22Rv1 (cell line): ENCODE measurements around the gene GAB2.

Source experiments
- H3K27ac ChIP-seq: fragments of 450-650 bp; 2 replicates; pipeline ENCODE4 v1.5.1; 2017
- ZFX ChIP-seq: fragments of 450-650 bp; IDR thresholded peaks from 2 replicates; pipeline ENCODE4 v1.6.1; 2017; ENCODE audit warnings: antibody characterized with exemption, borderline replicate concordance
- TF ChIP-seq, protein P1 (sequence below): fragments of 450-650 bp; IDR thresholded peaks from 2 replicates; pipeline ENCODE4 v1.5.1; 2017; ENCODE audit warnings: mild to moderate bottlenecking

Gene GAB2

DNA sequence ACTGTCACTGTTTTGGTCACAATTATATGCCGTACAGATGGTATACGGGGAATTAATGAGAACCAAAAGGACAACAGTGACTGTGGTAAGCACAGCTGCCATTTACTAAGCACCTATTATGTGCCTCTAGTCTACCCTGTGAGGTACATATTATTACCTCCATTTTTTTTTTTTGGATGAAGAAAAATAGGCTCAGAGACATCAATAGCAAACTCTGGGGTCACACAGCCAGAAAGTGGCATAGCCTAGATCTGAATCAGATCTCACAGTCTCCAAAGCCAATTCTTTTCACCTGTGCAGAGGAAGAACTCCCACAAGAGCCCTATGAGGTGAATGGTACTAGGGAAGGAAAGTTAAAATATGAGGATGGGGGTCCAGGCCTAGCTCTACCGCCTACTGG is 160.0 kb downstream of the GAB2 start:
- no peak overlapping the region for H3K27ac ChIP-seq
- TF ChIP-seq, protein P1, sequence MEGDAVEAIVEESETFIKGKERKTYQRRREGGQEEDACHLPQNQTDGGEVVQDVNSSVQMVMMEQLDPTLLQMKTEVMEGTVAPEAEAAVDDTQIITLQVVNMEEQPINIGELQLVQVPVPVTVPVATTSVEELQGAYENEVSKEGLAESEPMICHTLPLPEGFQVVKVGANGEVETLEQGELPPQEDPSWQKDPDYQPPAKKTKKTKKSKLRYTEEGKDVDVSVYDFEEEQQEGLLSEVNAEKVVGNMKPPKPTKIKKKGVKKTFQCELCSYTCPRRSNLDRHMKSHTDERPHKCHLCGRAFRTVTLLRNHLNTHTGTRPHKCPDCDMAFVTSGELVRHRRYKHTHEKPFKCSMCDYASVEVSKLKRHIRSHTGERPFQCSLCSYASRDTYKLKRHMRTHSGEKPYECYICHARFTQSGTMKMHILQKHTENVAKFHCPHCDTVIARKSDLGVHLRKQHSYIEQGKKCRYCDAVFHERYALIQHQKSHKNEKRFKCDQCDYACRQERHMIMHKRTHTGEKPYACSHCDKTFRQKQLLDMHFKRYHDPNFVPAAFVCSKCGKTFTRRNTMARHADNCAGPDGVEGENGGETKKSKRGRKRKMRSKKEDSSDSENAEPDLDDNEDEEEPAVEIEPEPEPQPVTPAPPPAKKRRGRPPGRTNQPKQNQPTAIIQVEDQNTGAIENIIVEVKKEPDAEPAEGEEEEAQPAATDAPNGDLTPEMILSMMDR = no peak
- TF ChIP-seq ZFX = no peak

DNA sequence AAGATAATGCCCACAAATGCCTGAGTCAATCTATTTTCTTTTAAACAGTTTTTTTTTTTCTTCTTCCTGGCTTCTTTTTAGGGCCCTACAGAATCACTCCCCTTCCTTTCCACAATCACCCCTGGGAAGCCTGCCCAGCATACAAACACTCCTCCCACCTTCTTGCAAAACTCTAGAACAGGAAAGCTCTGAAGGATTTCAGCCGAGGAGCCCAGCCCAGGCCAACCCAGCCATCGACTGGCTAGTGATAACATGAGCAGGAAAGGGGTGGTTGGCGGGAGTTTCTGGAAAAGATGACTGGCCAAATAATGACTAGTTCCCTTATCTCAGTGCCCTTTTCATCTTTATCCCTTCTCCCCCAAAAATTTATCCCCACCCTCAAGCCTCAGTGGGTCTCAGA is 160.7 kb downstream of the GAB2 start:
- H3K27ac ChIP-seq = no peak overlapping the region
- TF ChIP-seq ZFX = no peak
- TF ChIP-seq, protein P1 = no peak

DNA sequence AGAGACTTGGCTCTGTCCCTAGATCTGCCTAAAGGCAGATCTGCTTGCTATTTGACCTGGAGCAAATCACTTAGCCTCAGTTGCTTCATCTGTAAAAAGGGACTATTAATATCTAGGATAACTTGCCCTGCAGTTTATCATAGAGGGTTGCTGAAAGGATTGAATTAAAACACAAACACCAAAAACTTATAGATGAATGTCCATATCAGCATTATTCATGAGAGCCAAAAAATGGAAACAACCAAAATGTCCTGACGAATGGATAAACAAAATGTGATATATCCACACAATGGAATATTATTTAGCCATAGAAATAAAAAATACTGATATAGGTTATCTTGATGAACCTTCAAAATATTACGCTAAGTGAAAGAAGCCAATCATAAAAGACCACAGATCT is 161.7 kb downstream of the GAB2 start:
- no peak for TF ChIP-seq ZFX
- TF ChIP-seq, protein P1 = no peak
- no peak overlapping the region for H3K27ac ChIP-seq

DNA sequence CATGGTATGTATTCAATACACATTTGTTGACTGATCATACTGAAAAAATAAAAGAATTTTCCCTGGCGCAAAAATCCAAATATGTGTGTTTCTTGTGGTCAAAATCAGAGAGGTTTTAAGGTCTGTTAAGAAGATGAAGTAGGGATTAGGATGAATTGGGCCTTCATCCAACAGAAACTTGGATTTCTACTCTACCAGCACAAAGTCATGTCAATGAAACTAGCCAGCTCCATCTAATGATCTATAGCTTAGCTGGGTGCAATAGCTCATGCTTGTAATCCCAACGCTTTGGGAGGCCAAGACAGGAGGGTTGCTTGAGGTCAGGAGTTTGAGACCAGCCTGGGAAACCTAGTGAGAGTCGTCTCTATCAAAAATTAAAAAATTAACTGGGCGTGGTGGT is 163.4 kb downstream of the GAB2 start:
- TF ChIP-seq ZFX = no peak
- TF ChIP-seq, protein P1 = no peak
- H3K27ac ChIP-seq = no peak overlapping the region

DNA sequence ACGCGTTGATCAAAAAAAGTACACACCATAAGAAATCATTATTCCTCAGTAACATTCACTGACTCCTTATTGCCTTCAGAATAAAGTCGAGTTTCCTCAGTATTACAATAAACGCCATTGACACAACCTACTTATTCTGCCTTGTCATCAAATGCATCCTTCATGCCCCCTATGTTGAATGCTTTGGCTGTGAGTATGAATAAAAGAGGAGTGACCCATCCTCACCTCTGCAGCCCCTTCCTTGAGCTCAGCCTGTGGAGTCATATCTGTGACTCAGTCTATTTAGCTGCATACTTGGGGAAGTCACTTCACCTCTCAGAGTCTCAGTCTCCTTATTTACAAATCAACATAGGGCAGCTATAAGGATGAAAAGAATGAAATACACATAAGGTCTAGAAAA is 163.8 kb downstream of the GAB2 start:
- TF ChIP-seq, protein P1 = no peak
- no peak for TF ChIP-seq ZFX
- no peak overlapping the region for H3K27ac ChIP-seq

DNA sequence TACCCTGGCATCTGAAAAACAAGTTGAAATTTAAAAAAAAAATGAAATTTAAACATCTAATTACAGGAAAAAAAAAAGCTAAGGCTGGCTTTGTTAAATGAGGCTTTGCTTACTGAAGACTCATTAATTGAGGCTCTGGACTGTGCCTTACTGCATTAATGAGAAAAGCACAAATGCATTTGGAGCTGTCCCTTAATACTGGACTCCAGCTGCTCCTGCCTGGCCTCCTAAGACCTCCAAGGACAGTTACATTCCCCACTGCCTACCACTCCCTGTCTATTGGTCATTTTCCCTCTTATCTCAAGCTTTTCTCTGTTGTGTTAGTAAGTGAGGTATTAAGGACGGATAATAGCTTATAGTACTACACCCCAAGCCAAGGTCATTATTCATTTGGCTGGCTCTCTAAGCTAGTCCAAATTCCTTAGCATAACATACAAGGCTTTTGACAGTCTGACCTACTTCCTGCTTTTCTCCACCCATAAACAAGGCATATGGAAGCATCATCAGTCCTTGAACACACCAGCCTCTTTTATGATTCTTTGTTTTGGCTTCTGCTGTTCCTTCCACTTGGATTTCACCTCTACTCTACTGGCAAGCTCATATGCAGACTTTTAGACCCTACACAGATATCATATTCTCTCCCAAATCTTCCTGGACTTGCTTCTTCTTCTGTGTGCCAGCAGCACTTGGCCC is 166.4 kb downstream of the GAB2 start:
- TF ChIP-seq, protein P1 = no peak
- TF ChIP-seq ZFX = no peak
- H3K27ac ChIP-seq = no peak overlapping the region

DNA sequence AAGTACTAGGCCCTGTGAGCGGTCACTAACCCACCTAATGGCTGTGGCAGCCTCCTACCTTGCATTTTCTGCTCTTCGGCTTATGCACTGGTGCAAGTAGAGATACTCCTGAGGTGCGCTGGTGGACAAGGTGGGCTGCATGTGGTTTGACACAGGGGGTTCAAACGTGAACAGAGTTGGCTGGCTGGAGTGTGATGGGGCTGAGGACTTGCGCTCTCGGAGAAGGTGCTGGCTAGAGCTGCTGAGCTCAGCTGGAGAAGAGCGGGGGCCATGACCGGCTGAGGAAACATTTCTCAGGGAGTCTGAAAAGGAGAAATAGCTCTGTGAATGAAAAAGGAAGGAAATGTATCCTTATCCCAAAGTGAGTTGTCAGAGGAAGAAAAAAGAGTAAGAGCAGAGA is 167.5 kb downstream of the GAB2 start:
- TF ChIP-seq ZFX = no peak
- TF ChIP-seq, protein P1 = no peak
- H3K27ac ChIP-seq = no peak overlapping the region
